Stimulated activated CD4-positive, alpha-beta T cell treated with anti-CD3 and anti-CD28 coated beads, TNF-alpha, amount 100 ng/mL, for 1 hour (primary cell): ENCODE results near the gene UGT1A9.

Experiments used
- DNase-seq, 3 donors: peaks; one replicate each; pipeline ENCODE4 v3.0.0-alpha.2; 2020; ENCODE audit warnings: low read depth in 3 of 3, low spot score in 1 of 3

Gene UGT1A9

GRCh38 chr2:233758141-233758540, 86.4 kb downstream of the UGT1A9 start:
- DNase-seq, result no peak

GRCh38 chr2:233758849-233759248, 87.2 kb downstream of the UGT1A9 start:
- DNase-seq, result no peak

GRCh38 chr2:233760043-233760442, 88.3 kb downstream of the UGT1A9 start, which contains the start of gene UGT1A1:
Gene UGT1A1, plus strand, starts transcription at chr2:233760270. Its CDS starts 18 bp downstream, at chr2:233760288.
- DNase-seq, result no peak

GRCh38 chr2:233761040-233761769, 89.5 kb downstream of the UGT1A9 start:
- DNase-seq, result no peak

- DNase-seq, result no peak
Observed at GRCh38 chr2:233764264-233764663, 92.6 kb downstream of the UGT1A9 start.

GRCh38 chr2:233764761-233765160, 93.1 kb downstream of the UGT1A9 start:
- DNase-seq, result no peak

- DNase-seq, result no peak
Observed at GRCh38 chr2:233766416-233766815, 94.7 kb downstream of the UGT1A9 start.

- DNase-seq, result no peak
Observed at GRCh38 chr2:233768076-233768475, 96.4 kb downstream of the UGT1A9 start.

- no peak for DNase-seq
Observed at GRCh38 chr2:233769260-233769659, 97.6 kb downstream of the UGT1A9 start.

GRCh38 chr2:233772153-233772552, 100.5 kb downstream of the UGT1A9 start:
- DNase-seq, result no peak

- no peak for DNase-seq
Observed at GRCh38 chr2:233772583-233772982, 100.9 kb downstream of the UGT1A9 start.

- no peak for DNase-seq
Observed at GRCh38 chr2:233773854-233774253, 102.2 kb downstream of the UGT1A9 start.

- DNase-seq, result no peak
Observed at GRCh38 chr2:233775414-233775813, 103.7 kb downstream of the UGT1A9 start.

GRCh38 chr2:233778030-233778429, 106.3 kb downstream of the UGT1A9 start, which contains the start of gene MROH2A:
Gene MROH2A, plus strand, starts transcription at chr2:233778330. Its CDS starts 1,029 bp downstream, at chr2:233779359.
- DNase-seq, result no peak

GRCh38 chr2:233779722-233780121, 108.0 kb downstream of the UGT1A9 start:
- DNase-seq, result no peak

GRCh38 chr2:233780771-233781170, 109.1 kb downstream of the UGT1A9 start:
- no peak for DNase-seq

GRCh38 chr2:233789554-233789953, 117.9 kb downstream of the UGT1A9 start:
- DNase-seq, result no peak

GRCh38 chr2:233791151-233791882, 119.6 kb downstream of the UGT1A9 start:
- DNase-seq, result no peak

GRCh38 chr2:233791883-233792329, 120.2 kb downstream of the UGT1A9 start:
- DNase-seq, result no peak

GRCh38 chr2:233792720-233793119, 121.0 kb downstream of the UGT1A9 start:
- DNase-seq, result no peak

GRCh38 chr2:233793465-233794127, 121.9 kb downstream of the UGT1A9 start:
- DNase-seq, result no peak
